ENCODE data around the gene S1PR3. TPM values are rescaled to one million over a fixed set of nuclear protein-coding genes. Genes with fewer than 3 reads are reported as not detected.

S1PR3 gene
- total and polyA plus RNA-seq, 5 experiments from 2014 or later = not detected

DNA sequence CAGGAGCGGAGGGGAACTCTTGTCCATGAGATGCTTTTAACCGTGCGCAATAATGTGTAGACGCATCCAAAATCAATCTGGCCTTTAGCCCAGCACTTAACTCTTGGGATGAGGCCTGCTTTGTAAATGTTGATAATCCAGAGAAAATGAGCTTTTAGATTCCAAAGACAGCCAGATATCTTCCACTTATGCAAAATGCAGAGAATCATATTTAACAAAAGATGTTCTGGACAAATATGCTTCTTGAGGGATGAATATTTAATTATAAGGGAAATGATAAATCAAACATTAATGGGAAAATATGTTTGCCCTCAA is 5.6 kb downstream of the S1PR3 start:
- H3K9me3 Mint-ChIP-seq = no peaks in the 10 kb centered on the region
- peaks cover 23 to 68% (median 42%) of the 10 kb centered on the region in 5 donors for H3K27me3 Mint-ChIP-seq
- POLR2A ChIA-PET = no interaction called here
- ATAC-seq (no peak), DNase-seq (no peak)
- peaks cover 0 to under 1% (median 0%) of the 10 kb centered on the region in 3 donors for H3K36me3 Mint-ChIP-seq
- peaks cover 6 to 15% (median 13%) of the 10 kb centered on the region in 4 donors for H3K4me1 Mint-ChIP-seq
- no peak overlapping the region for H3K4me3 Mint-ChIP-seq
- H3K27ac Mint-ChIP-seq = no peak overlapping the region

DNA sequence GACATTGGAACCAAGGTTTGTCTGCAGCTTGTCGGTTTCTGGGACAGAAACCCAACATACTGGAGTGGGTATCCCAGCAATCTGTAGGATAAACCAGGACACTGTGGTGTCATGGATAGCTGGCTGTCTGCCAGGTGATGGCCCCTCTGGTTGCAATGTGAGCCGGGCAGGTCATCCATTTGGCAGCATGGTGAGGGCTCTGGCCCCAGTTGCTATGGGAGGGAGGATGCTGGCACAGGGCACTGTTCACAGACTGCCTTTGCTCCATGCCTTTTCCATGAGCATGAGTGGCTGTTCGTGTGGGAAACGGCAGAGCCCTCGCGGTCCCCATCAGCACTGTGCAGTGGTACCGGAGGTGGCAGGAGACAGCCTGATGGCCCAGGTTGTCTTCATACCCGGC is 6.4 kb downstream of the S1PR3 start:
- no peak for DNase-seq
- ATAC-seq = no peak
- Mint-ChIP-seq H3K4me1 (peaks cover 6 to 10% (median 7%) of the 10 kb centered on the region in 4 donors), H3K4me3 (no peak overlapping the region), H3K27ac (no peak overlapping the region), H3K27me3 (peaks cover 25 to 68% (median 42%) of the 10 kb centered on the region in 5 donors), H3K36me3 (no peaks in the 10 kb centered on the region), H3K9me3 (no peaks in the 10 kb centered on the region)
- POLR2A ChIA-PET = no interaction called here

DNA sequence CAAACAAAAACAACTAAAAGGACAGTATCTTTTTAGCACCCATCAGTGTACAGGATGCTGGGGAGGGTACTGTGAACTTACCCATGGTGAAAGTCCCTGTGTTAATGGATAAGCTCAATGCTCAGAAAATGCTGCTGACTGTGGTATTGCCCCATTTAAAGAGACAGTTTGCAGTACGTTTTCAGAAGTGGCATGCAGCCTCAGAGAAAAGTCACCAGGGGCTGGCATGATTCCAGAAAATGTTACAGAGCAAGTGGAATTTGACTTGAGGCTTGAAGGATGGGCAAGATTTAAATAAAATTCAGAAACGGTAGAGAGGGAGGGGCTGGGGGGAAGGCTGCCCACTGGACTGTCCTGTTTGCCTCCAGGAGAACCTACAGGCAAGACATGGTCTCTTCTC is 7.2 kb downstream of the S1PR3 start:
- no peak for ATAC-seq
- no peaks in the 10 kb centered on the region for H3K36me3 Mint-ChIP-seq
- H3K4me1 Mint-ChIP-seq = peaks cover 6 to 10% (median 7%) of the 10 kb centered on the region in 4 donors
- H3K4me3 Mint-ChIP-seq = no peak overlapping the region
- no peaks in the 10 kb centered on the region for H3K9me3 Mint-ChIP-seq
- POLR2A ChIA-PET = no interaction called here
- H3K27ac Mint-ChIP-seq = no peak overlapping the region
- DNase-seq = no peak
- peaks cover 19 to 68% (median 44%) of the 10 kb centered on the region in 5 donors for H3K27me3 Mint-ChIP-seq

DNA sequence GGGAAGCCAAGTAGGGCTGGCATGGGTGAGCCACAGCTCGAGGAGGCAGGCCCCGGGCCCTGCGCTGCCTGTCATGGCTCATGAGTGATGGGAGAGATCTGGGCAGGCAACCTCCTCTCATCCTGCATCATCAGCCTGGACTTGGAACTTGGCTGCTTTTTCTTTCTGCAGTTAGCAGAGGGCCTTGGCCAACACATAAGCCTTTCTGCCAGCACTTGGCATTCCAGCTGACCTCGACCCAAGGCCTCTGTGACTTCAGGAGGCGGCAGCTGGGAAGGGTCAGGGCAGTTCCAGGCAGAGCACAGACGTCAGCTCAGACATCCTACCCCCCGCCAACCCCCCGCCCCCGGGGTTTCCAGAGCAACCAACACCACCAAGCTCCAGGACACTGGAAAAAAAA is 7.6 kb downstream of the S1PR3 start:
- DNase-seq = no peak
- peaks cover 18 to 68% (median 40%) of the 10 kb centered on the region in 5 donors for H3K27me3 Mint-ChIP-seq

DNA sequence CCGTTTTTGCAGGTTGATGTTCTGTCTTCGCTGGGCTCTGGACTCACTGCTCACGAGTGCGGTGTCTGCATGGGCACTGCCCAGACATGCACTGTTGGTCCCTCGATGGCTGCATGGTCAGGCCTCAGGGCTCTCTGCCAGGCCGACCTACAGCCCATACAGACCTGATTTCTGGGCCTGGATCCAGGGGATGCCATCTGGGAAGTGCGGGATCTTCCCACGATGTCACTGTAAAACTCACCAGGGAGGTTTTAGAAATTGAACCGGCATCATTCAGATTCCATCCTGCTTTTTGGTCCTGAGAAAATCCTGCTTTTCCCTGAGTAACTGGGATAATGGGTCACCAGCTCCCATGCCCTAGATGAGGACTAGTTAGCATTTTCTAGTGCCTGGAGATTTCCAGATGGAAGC is 9.1 kb downstream of the S1PR3 start:
- Mint-ChIP-seq H3K4me1 (peaks cover 6 to 10% (median 7%) of the 10 kb centered on the region in 4 donors), H3K36me3 (no peaks in the 10 kb centered on the region), H3K9me3 (no peaks in the 10 kb centered on the region), H3K4me3 (no peak overlapping the region), H3K27ac (no peak overlapping the region), H3K27me3 (peaks cover 11 to 55% (median 27%) of the 10 kb centered on the region in 5 donors)
- ATAC-seq = no peak
- POLR2A ChIA-PET = no interaction called here
- DNase-seq = no peak

More for the DNA sequence above, 7.6 kb downstream of the S1PR3 start:
- Mint-ChIP-seq H3K36me3 (no peaks in the 10 kb centered on the region), H3K9me3 (no peaks in the 10 kb centered on the region), H3K27ac (no peak overlapping the region), H3K4me1 (peaks cover 6 to 10% (median 7%) of the 10 kb centered on the region in 4 donors), H3K4me3 (no peak overlapping the region)
- ATAC-seq = no peak
- POLR2A ChIA-PET = no interaction called here

DNA sequence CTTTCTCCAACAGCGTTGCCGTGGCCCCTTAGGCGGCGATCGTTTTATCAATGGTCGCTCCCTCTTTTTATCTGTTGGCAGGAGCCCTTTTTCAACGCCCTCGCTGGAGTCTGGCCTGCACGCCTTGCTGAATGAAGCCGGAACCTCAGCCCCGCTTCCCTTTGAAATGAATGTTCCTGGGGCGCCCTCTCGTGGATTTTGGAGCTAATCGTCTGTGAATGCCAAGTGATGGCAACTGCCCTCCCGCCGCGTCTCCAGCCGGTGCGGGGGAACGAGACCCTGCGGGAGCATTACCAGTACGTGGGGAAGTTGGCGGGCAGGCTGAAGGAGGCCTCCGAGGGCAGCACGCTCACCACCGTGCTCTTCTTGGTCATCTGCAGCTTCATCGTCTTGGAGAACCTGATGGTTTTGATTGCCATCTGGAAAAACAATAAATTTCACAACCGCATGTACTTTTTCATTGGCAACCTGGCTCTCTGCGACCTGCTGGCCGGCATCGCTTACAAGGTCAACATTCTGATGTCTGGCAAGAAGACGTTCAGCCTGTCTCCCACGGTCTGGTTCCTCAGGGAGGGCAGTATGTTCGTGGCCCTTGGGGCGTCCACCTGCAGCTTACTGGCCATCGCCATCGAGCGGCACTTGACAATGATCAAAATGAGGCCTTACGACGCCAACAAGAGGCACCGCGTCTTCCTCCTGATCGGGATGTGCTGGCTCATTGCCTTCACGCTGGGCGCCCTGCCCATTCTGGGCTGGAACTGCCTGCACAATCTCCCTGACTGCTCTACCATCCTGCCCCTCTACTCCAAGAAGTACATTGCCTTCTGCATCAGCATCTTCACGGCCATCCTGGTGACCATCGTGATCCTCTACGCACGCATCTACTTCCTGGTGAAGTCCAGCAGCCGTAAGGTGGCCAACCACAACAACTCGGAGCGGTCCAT is 10.0 kb downstream of the S1PR3 start:
- Mint-ChIP-seq H3K4me3 (peak overlapping the region in 2 of 10 donors; percentile 14 to 38), H3K27me3 (peaks cover 10 to 53% (median 26%) of the 10 kb centered on the region in 5 donors), H3K9me3 (no peaks in the 10 kb centered on the region), H3K4me1 (peaks cover 6 to 10% (median 7%) of the 10 kb centered on the region in 4 donors), H3K36me3 (no peaks in the 10 kb centered on the region), H3K27ac (peak overlapping the region in 1 of 10 donors; percentile 24)
- DNase-seq (peak; percentile 59 to 90 (median 73)), ATAC-seq (peak; percentile 67 to 83)
- POLR2A ChIA-PET = no interaction called here

DNA sequence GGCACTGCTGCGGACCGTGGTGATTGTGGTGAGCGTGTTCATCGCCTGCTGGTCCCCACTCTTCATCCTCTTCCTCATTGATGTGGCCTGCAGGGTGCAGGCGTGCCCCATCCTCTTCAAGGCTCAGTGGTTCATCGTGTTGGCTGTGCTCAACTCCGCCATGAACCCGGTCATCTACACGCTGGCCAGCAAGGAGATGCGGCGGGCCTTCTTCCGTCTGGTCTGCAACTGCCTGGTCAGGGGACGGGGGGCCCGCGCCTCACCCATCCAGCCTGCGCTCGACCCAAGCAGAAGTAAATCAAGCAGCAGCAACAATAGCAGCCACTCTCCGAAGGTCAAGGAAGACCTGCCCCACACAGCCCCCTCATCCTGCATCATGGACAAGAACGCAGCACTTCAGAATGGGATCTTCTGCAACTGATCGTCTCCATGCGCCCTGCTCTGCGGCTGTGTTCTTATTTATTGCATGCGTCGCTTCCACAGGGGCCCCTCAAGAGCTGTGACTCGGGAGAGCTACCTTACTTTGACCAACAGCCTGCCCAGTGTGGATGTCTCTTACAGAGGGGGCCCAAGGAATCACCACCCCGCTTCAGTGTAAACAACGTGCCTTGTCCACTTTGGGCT is 10.8 kb downstream of the S1PR3 start:
- no peaks in the 10 kb centered on the region for H3K9me3 Mint-ChIP-seq
- H3K36me3 Mint-ChIP-seq = no peaks in the 10 kb centered on the region
- H3K4me1 Mint-ChIP-seq = peaks cover 6 to 10% (median 7%) of the 10 kb centered on the region in 4 donors
- H3K27ac Mint-ChIP-seq = peak overlapping the region in 1 of 10 donors; percentile 24
- DNase-seq (no peak), ATAC-seq (no peak)
- peak overlapping the region in 1 of 10 donors; percentile 9 for H3K4me3 Mint-ChIP-seq
- POLR2A ChIA-PET = no interaction called here
- peaks cover 9 to 45% (median 26%) of the 10 kb centered on the region in 5 donors for H3K27me3 Mint-ChIP-seq

DNA sequence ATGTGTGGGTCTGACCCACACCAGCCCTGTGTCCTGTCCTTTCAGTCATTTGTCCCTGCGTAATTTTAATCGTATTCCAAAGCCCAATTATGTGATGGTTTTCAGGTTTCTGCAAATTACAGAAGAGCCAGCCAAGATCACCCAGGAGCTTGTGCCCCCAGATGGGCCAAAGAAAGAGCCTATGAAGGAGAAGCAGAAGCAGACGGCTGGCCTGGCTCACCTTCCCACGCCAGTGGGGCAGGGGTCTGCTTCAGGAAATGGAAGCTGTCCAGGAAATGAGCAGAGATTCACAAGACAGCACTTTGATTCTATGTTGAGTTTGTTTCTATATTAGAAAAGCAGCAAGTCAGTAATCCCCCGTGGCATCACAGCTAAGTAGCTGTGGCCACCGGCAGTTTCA is 11.7 kb downstream of the S1PR3 start:
- no peak for DNase-seq
- POLR2A ChIA-PET = no interaction called here
- no peak for ATAC-seq

DNA sequence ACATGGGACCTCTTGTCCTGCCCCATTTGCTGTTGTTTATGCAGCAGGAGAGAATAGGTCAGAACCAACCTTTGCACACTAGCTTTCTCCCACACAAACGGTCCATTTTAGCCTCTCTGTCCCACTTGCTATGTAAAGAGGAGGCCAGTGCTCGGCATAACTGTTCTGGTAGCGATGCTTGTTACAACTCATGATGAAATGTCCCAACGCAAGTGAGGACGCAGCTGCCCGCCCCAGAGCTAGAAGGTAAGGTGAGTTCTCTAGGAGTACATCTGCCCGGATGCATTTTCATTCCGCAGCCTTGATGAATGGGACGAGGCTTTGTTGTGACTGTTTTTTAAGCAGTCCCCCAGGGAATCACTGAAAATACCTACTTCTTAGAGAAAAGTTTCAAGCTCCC is 14.1 kb downstream of the S1PR3 start:
- Mint-ChIP-seq H3K4me3 (no peak overlapping the region), H3K4me1 (peaks cover 6 to 10% (median 7%) of the 10 kb centered on the region in 4 donors), H3K36me3 (no peaks in the 10 kb centered on the region), H3K27me3 (peaks cover 9 to 62% (median 27%) of the 10 kb centered on the region in 5 donors), H3K27ac (no peak overlapping the region), H3K9me3 (no peaks in the 10 kb centered on the region)
- ATAC-seq = no peak
- DNase-seq = no peak
- POLR2A ChIA-PET = no interaction called here

More for the DNA sequence above, 11.7 kb downstream of the S1PR3 start:
- no peaks in the 10 kb centered on the region for H3K36me3 Mint-ChIP-seq
- no peak overlapping the region for H3K27ac Mint-ChIP-seq
- peaks cover 9 to 52% (median 27%) of the 10 kb centered on the region in 5 donors for H3K27me3 Mint-ChIP-seq
- peaks cover 6 to 10% (median 7%) of the 10 kb centered on the region in 4 donors for H3K4me1 Mint-ChIP-seq
- H3K9me3 Mint-ChIP-seq = no peaks in the 10 kb centered on the region
- no peak overlapping the region for H3K4me3 Mint-ChIP-seq

DNA sequence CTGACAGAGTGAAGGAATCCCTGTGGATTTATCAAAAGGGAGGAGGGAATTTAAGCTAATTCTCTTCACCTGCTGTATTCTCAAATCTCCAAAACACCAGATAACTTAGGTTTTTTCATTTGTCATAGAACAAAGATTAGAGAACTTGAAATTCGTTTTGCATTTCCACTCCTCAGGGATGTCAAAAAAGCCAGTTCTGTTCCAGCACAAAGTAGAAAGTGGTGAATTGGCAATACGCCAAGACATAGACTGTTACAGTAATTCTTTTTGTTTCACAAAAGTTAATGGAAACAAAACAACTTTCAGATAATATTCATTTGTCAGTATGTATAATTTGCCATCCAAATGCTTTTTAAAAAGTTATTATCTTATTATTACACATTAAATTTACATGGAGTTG is 15.0 kb downstream of the S1PR3 start:
- ATAC-seq = no peak

DNA sequence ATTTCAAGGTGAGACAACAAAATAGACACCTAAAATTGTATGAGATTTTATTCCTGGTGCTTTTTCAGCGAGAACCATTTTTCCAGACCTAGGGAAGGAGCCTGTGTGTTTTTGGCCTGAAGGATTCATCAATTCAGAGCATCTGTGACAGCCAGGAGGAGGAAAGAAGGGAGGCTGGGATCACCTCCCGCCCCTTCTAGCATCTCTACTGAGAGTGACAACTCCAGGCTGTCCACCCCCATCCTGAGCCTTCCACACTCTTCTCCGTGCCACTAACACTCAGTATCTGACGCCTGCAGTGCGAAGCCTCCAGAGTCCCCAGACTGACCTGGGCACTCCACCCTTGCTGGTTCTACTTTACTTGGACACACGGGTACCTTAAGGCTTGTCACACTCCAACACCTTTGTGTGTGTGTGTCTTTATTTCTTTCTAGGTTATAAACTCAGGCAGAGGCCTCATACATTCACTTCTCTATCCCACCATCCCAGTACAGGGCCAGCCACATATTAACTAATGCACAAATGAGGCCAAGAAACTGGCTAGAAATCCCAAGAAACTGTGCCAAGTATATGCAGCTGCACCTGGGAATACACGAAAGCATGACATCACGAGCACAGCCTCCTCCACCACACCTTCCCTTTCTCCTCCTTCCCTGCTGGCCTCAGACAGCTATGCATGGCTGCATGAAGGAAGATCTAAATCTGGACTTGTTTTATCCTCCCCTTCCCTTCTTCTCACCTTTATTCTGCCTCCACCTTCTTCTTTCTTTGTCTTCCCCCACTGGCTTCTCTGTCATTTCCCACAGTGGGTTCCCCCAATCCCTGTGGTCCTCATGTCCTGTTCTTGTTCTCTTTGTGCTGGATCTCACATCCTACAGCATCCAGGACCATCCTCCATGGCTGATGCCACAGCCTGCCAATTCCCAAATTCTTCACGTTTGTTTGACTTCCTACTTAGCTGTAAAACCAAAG is 16.0 kb downstream of the S1PR3 start:
- no peak overlapping the region for H3K4me3 Mint-ChIP-seq
- H3K4me1 Mint-ChIP-seq = no peaks in the 10 kb centered on the region
- H3K36me3 Mint-ChIP-seq = no peaks in the 10 kb centered on the region
- peak overlapping the region in 1 of 10 donors; percentile 18 for H3K27ac Mint-ChIP-seq
- POLR2A ChIA-PET = no interaction called here
- H3K27me3 Mint-ChIP-seq = peaks cover 3 to 43% (median 11%) of the 10 kb centered on the region in 5 donors
- no peak for DNase-seq
- no peak for ATAC-seq
- no peaks in the 10 kb centered on the region for H3K9me3 Mint-ChIP-seq

More for the DNA sequence above, 15.0 kb downstream of the S1PR3 start:
- POLR2A ChIA-PET = no interaction called here
- no peaks in the 10 kb centered on the region for H3K9me3 Mint-ChIP-seq
- peaks cover under 1 to 4% (median 2%) of the 10 kb centered on the region in 4 donors for H3K4me1 Mint-ChIP-seq
- H3K27ac Mint-ChIP-seq = no peak overlapping the region
- H3K27me3 Mint-ChIP-seq = peaks cover 9 to 54% (median 21%) of the 10 kb centered on the region in 5 donors
- DNase-seq = no peak
- H3K4me3 Mint-ChIP-seq = no peak overlapping the region
- H3K36me3 Mint-ChIP-seq = no peaks in the 10 kb centered on the region

DNA sequence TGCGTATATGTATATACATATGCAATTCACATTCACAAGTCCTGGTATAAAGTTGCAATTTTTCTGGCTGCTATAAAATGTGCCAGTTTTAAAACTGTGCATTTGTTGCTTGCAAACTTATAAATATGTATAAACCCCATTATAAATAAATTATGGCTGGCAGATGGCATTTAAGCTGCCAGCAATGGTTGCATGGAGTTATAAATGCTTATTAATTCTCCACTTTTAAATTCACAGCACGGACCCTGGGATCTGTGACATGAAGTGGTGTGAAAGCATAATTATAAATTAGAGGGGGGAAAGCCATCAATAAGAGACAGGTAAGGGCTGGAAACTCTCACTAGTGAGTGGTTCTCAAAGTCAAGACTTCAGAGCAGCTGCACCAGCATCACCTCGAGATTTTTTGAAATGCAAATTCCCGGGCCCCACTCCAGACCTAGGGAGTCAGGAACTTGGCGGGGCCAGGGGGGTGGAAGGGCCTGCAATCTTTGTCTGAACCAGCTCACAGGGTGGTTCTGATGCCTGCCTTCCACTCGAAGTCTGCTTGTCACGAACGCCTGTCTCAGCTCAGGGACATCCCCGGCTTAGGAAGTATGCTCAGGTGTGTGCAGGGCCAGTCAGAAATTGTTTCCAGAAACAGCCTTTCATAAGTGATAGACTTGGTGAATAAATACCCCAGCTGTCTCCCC is 16.9 kb downstream of the S1PR3 start:
- Mint-ChIP-seq H3K36me3 (no peaks in the 10 kb centered on the region), H3K9me3 (no peaks in the 10 kb centered on the region), H3K4me1 (no peaks in the 10 kb centered on the region), H3K27me3 (peaks cover 0 to 34% (median 3%) of the 10 kb centered on the region in 5 donors), H3K4me3 (no peak overlapping the region), H3K27ac (no peak overlapping the region)
- ATAC-seq (no peak), DNase-seq (no peak)
- POLR2A ChIA-PET = no interaction called here

Measured in naive thymus-derived CD8-positive, alpha-beta T cell (primary cell).